ENCODE measurements around the gene OAT. TPM values are rescaled to one million over a fixed set of nuclear protein-coding genes. Genes with fewer than 3 reads are reported as not detected.

OAT gene
- total RNA-seq, 1 experiment from 2014 or later: 67.9 TPM

DNA sequence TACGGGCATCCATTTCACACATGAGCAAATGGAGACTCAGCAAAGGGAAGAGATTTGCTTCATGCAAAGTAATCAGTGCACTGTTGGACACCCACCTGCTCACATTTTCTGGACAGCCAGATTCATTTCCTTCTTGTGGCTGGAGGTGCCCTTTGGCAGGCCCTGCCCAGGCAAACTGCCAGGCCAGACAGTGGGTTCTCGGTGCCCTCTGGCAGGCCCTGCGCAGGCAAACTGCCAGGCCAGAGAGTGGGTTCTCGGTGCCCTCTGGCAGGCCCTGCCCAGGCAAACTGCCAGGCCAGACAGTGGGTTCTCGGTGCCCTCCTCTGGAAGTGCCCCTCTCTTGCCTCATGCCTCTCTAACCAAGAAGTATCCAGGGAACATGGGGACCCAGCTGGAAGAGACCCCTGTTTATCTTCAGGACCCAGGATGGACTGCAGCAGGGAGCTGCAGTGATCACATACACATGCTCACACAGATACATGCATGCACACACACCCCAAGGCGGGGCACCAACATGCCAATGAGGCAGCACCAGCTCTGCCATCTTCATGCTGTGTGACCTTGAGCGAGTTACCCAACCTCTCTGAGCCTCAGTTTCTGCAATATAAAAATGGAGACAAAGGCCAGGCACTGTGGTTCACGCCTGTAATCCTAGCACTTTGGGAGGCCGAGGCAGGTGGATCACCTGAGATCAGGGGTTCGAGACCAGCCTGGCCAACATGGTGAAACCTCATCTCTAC, 67.1 kb downstream of the OAT start:
- Mint-ChIP-seq H3K9me3 (no peaks in the 10 kb centered on the region; a peak in 1 of 5 replicates), H3K36me3 (ENCODE audit: insufficient read depth in 1 of 3, low read depth in 3 of 3) (no peaks in the 10 kb centered on the region), H3K27me3 (ENCODE audit: low read depth) (peaks cover 5% of the 10 kb centered on the region), H3K27ac (no peak overlapping the region), H3K4me1 (peaks cover 4 to 32% of the 10 kb centered on the region in 2 experiments), H3K4me3 (no peak overlapping the region)
- Histone ChIP-seq H3T11ph (ENCODE audit: low read length) (no peak overlapping the region), H2BK5ac (ENCODE audit: insufficient read length, low read length) (no peak overlapping the region), H3K79me1 (ENCODE audit: insufficient read depth, low read depth, low read length, poor library complexity, severe bottlenecking) (no peaks in the 10 kb centered on the region), H2BK120ac (ENCODE audit: low read depth, low read length, poor library complexity, severe bottlenecking) (no peak overlapping the region), H3K23me2 (ENCODE audit: insufficient read length, low read depth, low read length, poor library complexity, severe bottlenecking) (no peaks in the 10 kb centered on the region), H3K4ac (ENCODE audit: low read depth, low read length) (no peak overlapping the region), H3K9me3 (ENCODE audit: control insufficient read depth, low read depth, low read length) (no peaks in the 10 kb centered on the region), H3K23ac (ENCODE audit: insufficient read length, low read depth, low read length) (no peak overlapping the region), H2AK5ac (ENCODE audit: insufficient read length, low read length) (no peak overlapping the region), H3K4me1 (ENCODE audit: insufficient read depth, low read length) (no peaks in the 10 kb centered on the region), H3K27me3 (ENCODE audit: insufficient read depth, low read length) (no peaks in the 10 kb centered on the region), H2AFZ (ENCODE audit: low read length) (no peak overlapping the region), H4K91ac (ENCODE audit: insufficient read length, low read depth, low read length) (no peak overlapping the region), H2BK12ac (ENCODE audit: insufficient read length, low read depth, low read length) (no peak overlapping the region), H3K4me2 (ENCODE audit: insufficient read depth, insufficient read length, low read length) (no peak overlapping the region), H3K9ac (ENCODE audit: extremely low read depth, insufficient read length, low read length) (no peak overlapping the region), H4K8ac (replicated peaks; ENCODE audit: insufficient read length, low read depth, low read length) (no peak overlapping the region), H2BK15ac (ENCODE audit: low read depth, low read length) (no peak overlapping the region), H3K18ac (ENCODE audit: insufficient read length, low read depth, low read length) (no peak overlapping the region), H3K56ac (ENCODE audit: insufficient read length, low read depth, low read length) (no peak overlapping the region), H3K27ac (ENCODE audit: insufficient read length, low read depth, low read length) (no peak overlapping the region), H3K14ac (ENCODE audit: insufficient read depth, low read length) (no peak overlapping the region), H2BK20ac (ENCODE audit: low read depth, low read length, poor library complexity, severe bottlenecking) (no peak overlapping the region), H3K79me2 (ENCODE audit: insufficient read depth, low read length) (no peaks in the 10 kb centered on the region), H4K5ac (ENCODE audit: insufficient read length, low read depth, low read length) (no peak overlapping the region), H4K20me1 (ENCODE audit: control insufficient read depth, insufficient read depth, insufficient read length) (no peaks in the 10 kb centered on the region)
- no CpG with 5 or more reads among the region's 10 CpGs for WGBS (ENCODE audit: extremely low coverage, insufficient read length, low lambda C conversion rate)
- DNase-seq: peak; percentile 13
- TF ChIP-seq, protein P1, sequence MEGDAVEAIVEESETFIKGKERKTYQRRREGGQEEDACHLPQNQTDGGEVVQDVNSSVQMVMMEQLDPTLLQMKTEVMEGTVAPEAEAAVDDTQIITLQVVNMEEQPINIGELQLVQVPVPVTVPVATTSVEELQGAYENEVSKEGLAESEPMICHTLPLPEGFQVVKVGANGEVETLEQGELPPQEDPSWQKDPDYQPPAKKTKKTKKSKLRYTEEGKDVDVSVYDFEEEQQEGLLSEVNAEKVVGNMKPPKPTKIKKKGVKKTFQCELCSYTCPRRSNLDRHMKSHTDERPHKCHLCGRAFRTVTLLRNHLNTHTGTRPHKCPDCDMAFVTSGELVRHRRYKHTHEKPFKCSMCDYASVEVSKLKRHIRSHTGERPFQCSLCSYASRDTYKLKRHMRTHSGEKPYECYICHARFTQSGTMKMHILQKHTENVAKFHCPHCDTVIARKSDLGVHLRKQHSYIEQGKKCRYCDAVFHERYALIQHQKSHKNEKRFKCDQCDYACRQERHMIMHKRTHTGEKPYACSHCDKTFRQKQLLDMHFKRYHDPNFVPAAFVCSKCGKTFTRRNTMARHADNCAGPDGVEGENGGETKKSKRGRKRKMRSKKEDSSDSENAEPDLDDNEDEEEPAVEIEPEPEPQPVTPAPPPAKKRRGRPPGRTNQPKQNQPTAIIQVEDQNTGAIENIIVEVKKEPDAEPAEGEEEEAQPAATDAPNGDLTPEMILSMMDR (conservative IDR thresholded peaks at IDR 0.05): no peak
